Keratinocyte (primary cell): ENCODE measurements around the gene HBD. TPM values are rescaled to one million over a fixed set of nuclear protein-coding genes. Genes with fewer than 3 reads are reported as not detected.

Experiments
- DNase-seq: peaks from one replicate; pipeline ENCODE4 v3.0.0-alpha.2; 2011; ENCODE audit warnings: low read depth, missing footprints, low spot score
- FAIRE-seq: peaks from 2 replicates; lab custom pipeline; 2011; peaks lifted over from hg19 to GRCh38; lab: Jason Lieb, UNC
- H2AFZ ChIP-seq: 2 replicates; pipeline ENCODE4 v1.6.0; 2012; ENCODE audit warnings: low read length, control low read depth, inconsistent platforms; ENCODE audit not compliant: control insufficient read depth
- H3K27ac ChIP-seq: 2 replicates; pipeline ENCODE4 v1.5.1; 2011; ENCODE audit warnings: low read length; ENCODE audit not compliant: control insufficient read depth, insufficient read depth
- H3K27me3 ChIP-seq: 3 replicates; pipeline ENCODE4 v1.6.0; 2011; ENCODE audit warnings: low read length; ENCODE audit not compliant: control insufficient read depth, insufficient read depth; ENCODE audit errors: extremely low read depth
- H3K36me3 ChIP-seq, 2 experiments: 2 replicates in 1 of 2; 3 replicates in 1 of 2; pipeline ENCODE4 v1.5.1; 2011; ENCODE audit warnings: low read length in 2 of 2, mild to moderate bottlenecking in 1 of 2; ENCODE audit not compliant: control insufficient read depth in 2 of 2, insufficient read depth in 2 of 2; ENCODE audit errors: extremely low read depth in 1 of 2
- H3K4me1 ChIP-seq: 3 replicates; pipeline ENCODE4 v1.5.1; 2011; ENCODE audit warnings: low read length; ENCODE audit not compliant: control insufficient read depth, insufficient read depth; ENCODE audit errors: extremely low read depth
- H3K4me2 ChIP-seq: 3 replicates; pipeline ENCODE4 v1.6.0; 2011; ENCODE audit warnings: low read depth, low read length; ENCODE audit not compliant: control insufficient read depth, insufficient read depth; ENCODE audit errors: extremely low read depth
- H3K4me3 ChIP-seq, 3 experiments: fragments of 200-600 bp in 1 of 3; sonication (generic) in 1 of 3; 2 replicates in 2 of 3; 3 replicates in 1 of 3; pipeline ENCODE4 v1.5.1; 2011 to 2016; ENCODE audit warnings: low read length in 3 of 3, mild to moderate bottlenecking in 3 of 3, control low read depth in 2 of 3, inconsistent platforms in 1 of 3, low read depth in 1 of 3, mixed read lengths in 1 of 3, mixed run types in 1 of 3, moderate library complexity in 1 of 3; ENCODE audit not compliant: control insufficient read depth in 2 of 3, insufficient read depth in 2 of 3; ENCODE audit errors: extremely low read depth in 1 of 3
- H3K79me2 ChIP-seq: 2 replicates; pipeline ENCODE4 v1.6.0; 2012; ENCODE audit warnings: low read length; ENCODE audit not compliant: control insufficient read depth, insufficient read depth
- H3K9ac ChIP-seq: 3 replicates; pipeline ENCODE4 v1.6.0; 2011; ENCODE audit warnings: low read length; ENCODE audit not compliant: control insufficient read depth, insufficient read depth; ENCODE audit errors: extremely low read depth
- H3K9me1 ChIP-seq: 3 replicates; pipeline ENCODE4 v1.6.0; 2011; ENCODE audit warnings: low read length; ENCODE audit not compliant: control insufficient read depth, insufficient read depth; ENCODE audit errors: extremely low read depth
- H3K9me3 ChIP-seq: 2 replicates; pipeline ENCODE4 v1.5.1; 2012; ENCODE audit warnings: low read depth, low read length; ENCODE audit not compliant: control insufficient read depth
- H4K20me1 ChIP-seq: 3 replicates; pipeline ENCODE4 v1.6.0; 2011; ENCODE audit warnings: low read length; ENCODE audit not compliant: control insufficient read depth, insufficient read depth; ENCODE audit errors: extremely low read depth
- EZH2 ChIP-seq: IDR thresholded peaks from one replicate; pipeline ENCODE4 v1.6.1; 2012; ENCODE audit warnings: inconsistent platforms, mild to moderate bottlenecking, low read length, moderate library complexity
- dilution Hi-C: fragments of 300-500 bp; cut with MboI; formaldehyde crosslinking; loops from one replicate; pipeline ENCODE4 v1.7.0; 2020; ENCODE audit warnings: low sequenced_read_pairs; ENCODE audit not compliant: extremely low pct_ligation_motif_present
- polyA plus RNA-seq, 5 experiments: library from polyadenylated mRNA; depleted of rRNA in 3 of 5; stranded (reverse) in 3 of 5; stranded (forward) in 1 of 5; unstranded in 1 of 5; fragments of >200 nt; gene quantifications; 1 replicate in 1 of 5; 2 replicates in 3 of 5; 3 replicates in 1 of 5; pipeline versions ENCODE4 v1.2.1 to v1.2.3, GENCODE V29; 2011 to 2012; ENCODE audit warnings: missing spikeins in 2 of 5, low read depth in 1 of 5, low replicate concordance in 1 of 5
- TF ChIP-seq, protein P1 (sequence below), 3 experiments: IDR thresholded peaks in 1 of 3; conservative IDR thresholded peaks in 1 of 3; optimal IDR thresholded peaks in 1 of 3; 2 replicates in 2 of 3; 3 replicates in 1 of 3; pipeline versions ENCODE3 to v1.5.1; 2011; ENCODE audit warnings: low read length in 3 of 3, mild to moderate bottlenecking in 3 of 3, moderate library complexity in 2 of 3, control low read depth in 1 of 3, inconsistent platforms in 1 of 3; ENCODE audit not compliant: insufficient read depth in 2 of 3; ENCODE audit errors: extremely low read depth in 1 of 3

The HBD gene
- polyA plus RNA-seq, 1 donor (not counting 4 experiments of a cell fraction or from before 2014, with no cell fraction given) = not detected

DNA sequence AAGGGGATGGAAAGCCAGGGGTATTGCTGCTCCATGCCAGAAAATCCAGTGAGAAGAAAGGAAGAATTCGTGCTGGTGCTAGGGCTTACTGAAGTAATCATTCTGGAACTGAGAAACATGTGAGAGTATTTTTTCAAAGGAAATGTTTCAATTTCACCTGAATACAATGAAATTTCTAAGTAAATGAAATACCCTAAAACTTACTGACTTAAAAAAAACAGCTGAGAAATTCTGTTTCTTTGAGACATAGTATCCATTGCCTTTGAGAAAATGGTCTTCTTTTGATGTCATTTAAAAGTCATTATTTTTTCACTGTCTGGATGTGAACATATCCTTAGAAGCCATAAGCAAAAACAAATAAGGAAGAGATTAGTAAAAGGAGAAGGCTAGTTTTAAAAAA is 33.7 kb downstream of the HBD start, which contains the start of gene OR51V1:
Gene OR51V1, minus strand, starts transcription at position 101 of the 400 bp plus-strand sequence. Its CDS starts 0 bp downstream, at position 101.
- DNase-seq (no peak), FAIRE-seq (no peak)
- Histone ChIP-seq H3K9me1 (no peaks in the 10 kb centered on the region), H3K79me2 (no peaks in the 10 kb centered on the region), H3K4me3 (no peak within 1 kb of the TSS), H3K4me2 (no peak within 1 kb of the TSS), H3K27ac (no peak within 1 kb of the TSS), H3K4me1 (no peaks in the 10 kb centered on the region), H4K20me1 (no peaks in the 10 kb centered on the region), H2AFZ (no peak within 1 kb of the TSS), H3K36me3 (no peaks in the 10 kb centered on the region), H3K27me3 (no peaks in the 10 kb centered on the region), H3K9ac (no peak within 1 kb of the TSS), H3K9me3 (no peaks in the 10 kb centered on the region)
- no peak for TF ChIP-seq EZH2
- TF ChIP-seq, protein P1, sequence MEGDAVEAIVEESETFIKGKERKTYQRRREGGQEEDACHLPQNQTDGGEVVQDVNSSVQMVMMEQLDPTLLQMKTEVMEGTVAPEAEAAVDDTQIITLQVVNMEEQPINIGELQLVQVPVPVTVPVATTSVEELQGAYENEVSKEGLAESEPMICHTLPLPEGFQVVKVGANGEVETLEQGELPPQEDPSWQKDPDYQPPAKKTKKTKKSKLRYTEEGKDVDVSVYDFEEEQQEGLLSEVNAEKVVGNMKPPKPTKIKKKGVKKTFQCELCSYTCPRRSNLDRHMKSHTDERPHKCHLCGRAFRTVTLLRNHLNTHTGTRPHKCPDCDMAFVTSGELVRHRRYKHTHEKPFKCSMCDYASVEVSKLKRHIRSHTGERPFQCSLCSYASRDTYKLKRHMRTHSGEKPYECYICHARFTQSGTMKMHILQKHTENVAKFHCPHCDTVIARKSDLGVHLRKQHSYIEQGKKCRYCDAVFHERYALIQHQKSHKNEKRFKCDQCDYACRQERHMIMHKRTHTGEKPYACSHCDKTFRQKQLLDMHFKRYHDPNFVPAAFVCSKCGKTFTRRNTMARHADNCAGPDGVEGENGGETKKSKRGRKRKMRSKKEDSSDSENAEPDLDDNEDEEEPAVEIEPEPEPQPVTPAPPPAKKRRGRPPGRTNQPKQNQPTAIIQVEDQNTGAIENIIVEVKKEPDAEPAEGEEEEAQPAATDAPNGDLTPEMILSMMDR (optimal IDR thresholded peaks at IDR 0.05 in 1 of 3, IDR thresholded peaks at IDR 0.05 in 1 of 3, conservative IDR thresholded peaks at IDR 0.05 in 1 of 3; ENCODE audit: extremely low read depth in 1 of 3, insufficient read depth in 2 of 3, low read length in 3 of 3) = no peak
- dilution Hi-C loops = no loop called here

DNA sequence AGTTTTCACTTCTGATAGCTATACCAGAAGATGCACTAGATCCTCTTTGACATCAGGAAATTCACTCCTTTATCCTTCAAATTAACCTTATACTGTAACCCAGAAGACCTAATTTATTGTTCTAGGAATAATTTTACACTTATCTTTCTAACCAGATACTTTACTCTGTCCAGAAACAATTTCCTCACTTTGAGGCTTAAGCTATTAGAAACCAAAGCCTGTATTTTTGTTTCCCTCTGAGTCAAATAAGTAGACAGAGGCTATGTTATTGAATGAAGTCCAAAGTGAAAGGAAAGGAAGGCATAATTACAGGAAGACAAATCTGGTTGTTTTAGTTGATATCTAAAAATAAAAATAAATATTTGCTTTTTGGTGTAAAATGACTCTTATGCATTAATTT is 36.0 kb downstream of the HBD start:
- Histone ChIP-seq H3K79me2 (no peaks in the 10 kb centered on the region), H3K27ac (no peak overlapping the region), H3K9me3 (no peaks in the 10 kb centered on the region), H3K36me3 (no peaks in the 10 kb centered on the region), H3K9me1 (no peaks in the 10 kb centered on the region), H3K4me3 (no peak overlapping the region), H3K4me2 (no peak overlapping the region), H2AFZ (no peak overlapping the region), H4K20me1 (no peaks in the 10 kb centered on the region), H3K9ac (no peak overlapping the region), H3K4me1 (no peaks in the 10 kb centered on the region), H3K27me3 (no peaks in the 10 kb centered on the region)
- TF ChIP-seq, protein P1 (optimal IDR thresholded peaks at IDR 0.05 in 1 of 3, IDR thresholded peaks at IDR 0.05 in 1 of 3, conservative IDR thresholded peaks at IDR 0.05 in 1 of 3; ENCODE audit: extremely low read depth in 1 of 3, insufficient read depth in 2 of 3, low read length in 3 of 3) = no peak
- no peak for TF ChIP-seq EZH2
- dilution Hi-C loops = no loop called here
- DNase-seq = no peak
- FAIRE-seq = no peak
